Heart left ventricle (tissue), 13 donors: ENCODE measurements around the gene TMUB2.

Experiments used
- POLR2A ChIP-seq, 2 donors: fragments of 450-650 bp; IDR thresholded peaks; one replicate each; pipeline ENCODE4 v1.6.1; 2017; ENCODE audit warnings: antibody characterized with exemption in 2 of 2, mild to moderate bottlenecking in 2 of 2, moderate library complexity in 2 of 2
- TF ChIP-seq, protein P1 (sequence below), 12 donors: fragments of 200-600 bp; sonication (generic) in 4 of 12; IDR thresholded peaks; one replicate each; pipeline versions ENCODE4 v1.5.0 to v1.8.0; 2018 to 2022; ENCODE audit warnings: antibody characterized with exemption in 12 of 12, mild to moderate bottlenecking in 5 of 12
- donor health status: ischemic (EF 13 %, LVEDD 7.1; RV severe dilation, severe dysfunction).
- donor health status: DM: no; HTN: yes; CAD: no.
- donor health status: DM: no; HTN: no; CAD: no.
- donor health status: ischemic (EF 25% LVEDD 6.9; RV normal size, moderate dysfunction).
- donor health status: ischemic (EF 25% LVEDD 5.7; RV mildly dilated, moderate dysfunction).
- donor health status: ischemic (EF 35%, LVEDD 5.7; RV mildly dilated, moderate dysfunction).
- donor health status: nonischemic (EF 11% LVEDD 7.7; RV severe dilation, severe dysfunction).
- donor health status: DM: yes; HTN: yes; CAD: no.
- donor health status: PGD.
- donor health status: ischemic (EF 29% LVEDD 5.4; RV normal size, mild dysfunction).
- donor health status: nonischemic (EF 23%, LVEDD 6.1; RV moderate dilation, normal function).

DNA sequence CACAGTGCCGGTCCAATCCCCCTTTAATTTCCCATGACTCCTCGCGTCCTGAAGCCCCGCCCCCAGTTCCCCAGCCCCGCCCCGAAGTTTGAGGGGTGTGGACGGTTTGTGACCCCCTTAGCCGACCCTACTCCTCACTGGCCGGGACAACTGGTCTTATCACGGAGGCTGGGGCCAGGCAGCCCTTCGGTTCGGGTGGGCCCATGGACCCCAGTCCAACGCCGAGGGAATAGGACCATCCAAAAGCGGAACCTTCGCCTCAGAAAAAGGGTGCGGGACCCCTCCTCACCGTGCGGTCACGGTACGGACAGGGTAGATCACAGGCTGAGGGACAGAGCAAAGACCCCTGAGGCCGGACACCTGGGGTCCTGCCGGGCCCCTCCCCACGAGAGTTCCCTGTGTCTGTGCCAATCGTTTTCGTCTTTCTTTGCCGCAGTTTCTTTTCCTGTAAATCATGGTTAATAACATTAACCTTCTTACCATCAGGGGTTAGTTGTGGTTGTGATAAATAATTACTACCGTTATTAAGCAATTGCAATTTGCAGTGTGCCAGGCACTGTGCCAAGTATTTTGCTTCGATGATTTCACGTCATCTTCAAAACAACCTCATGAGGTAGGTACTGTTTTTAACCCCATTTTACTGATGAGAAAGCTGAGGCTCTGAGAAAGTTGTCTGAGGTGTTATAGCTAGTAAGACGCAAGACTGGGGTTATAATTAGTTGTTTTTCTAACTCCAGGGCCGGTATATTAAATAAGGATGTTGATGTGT, 543 bp downstream of the TMUB2 start:
- TF ChIP-seq POLR2A (IDR thresholded peaks at IDR 0.05), result no peak
- TF ChIP-seq, protein P1, sequence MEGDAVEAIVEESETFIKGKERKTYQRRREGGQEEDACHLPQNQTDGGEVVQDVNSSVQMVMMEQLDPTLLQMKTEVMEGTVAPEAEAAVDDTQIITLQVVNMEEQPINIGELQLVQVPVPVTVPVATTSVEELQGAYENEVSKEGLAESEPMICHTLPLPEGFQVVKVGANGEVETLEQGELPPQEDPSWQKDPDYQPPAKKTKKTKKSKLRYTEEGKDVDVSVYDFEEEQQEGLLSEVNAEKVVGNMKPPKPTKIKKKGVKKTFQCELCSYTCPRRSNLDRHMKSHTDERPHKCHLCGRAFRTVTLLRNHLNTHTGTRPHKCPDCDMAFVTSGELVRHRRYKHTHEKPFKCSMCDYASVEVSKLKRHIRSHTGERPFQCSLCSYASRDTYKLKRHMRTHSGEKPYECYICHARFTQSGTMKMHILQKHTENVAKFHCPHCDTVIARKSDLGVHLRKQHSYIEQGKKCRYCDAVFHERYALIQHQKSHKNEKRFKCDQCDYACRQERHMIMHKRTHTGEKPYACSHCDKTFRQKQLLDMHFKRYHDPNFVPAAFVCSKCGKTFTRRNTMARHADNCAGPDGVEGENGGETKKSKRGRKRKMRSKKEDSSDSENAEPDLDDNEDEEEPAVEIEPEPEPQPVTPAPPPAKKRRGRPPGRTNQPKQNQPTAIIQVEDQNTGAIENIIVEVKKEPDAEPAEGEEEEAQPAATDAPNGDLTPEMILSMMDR (IDR thresholded peaks at IDR 0.05), result no peak
